NCI-H748 treated with DMSO at 0.1 percent for 48 hours (cell line): ENCODE measurements around the gene ACTR3C.
A peak's percentile ranks its signal among the peaks of the same experiment; 100 is the strongest.
"Not testable (repeated sequence)": the region's sequence is repeated elsewhere in the genome, so short reads cannot be mapped to it uniquely, and the experiment has no call there.

ENCODE experiments used
- DNase-seq: peaks from one replicate; lab custom pipeline; 2025; lab: John Stamatoyannopoulos, UW

The ACTR3C gene

DNA sequence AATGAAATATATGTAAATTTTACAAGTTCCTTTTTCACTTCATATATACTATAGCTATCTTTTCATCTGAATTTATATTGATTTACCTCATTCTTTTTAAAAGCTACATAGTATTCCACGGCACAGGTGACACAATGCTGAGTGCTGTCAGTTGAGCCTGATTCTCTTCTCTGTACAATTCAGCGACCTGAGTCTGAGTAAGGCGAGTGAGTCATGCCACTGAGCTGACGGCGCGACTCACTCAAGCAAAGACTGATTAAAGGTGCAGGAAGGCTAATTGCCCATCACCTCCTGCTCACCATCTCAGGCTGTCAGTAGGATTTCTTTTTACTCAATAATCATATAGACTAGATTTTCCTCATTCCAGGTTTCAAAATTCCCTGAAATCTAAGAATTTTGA, 39.7 kb downstream of the ACTR3C start:
- DNase-seq = not testable (repeated sequence)

DNA sequence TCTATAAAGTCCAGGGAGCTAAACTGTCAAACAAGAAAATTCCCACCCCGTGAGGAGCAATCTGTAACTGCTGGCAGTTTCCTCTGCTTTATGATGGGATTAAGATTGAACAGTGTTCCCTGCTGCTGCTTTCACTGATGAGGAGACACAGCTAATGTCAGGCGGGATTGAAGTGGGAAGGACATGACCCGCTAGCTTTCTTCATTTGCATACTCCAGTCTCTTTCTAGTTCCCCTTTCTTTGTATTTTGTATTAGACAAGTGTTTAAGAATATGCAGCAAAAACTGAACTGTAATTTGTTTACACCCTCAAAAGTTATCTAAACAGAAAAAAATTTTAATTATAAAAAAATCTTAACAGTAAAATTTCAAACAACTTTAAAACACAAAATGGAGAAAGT, 40.2 kb downstream of the ACTR3C start:
- not testable (repeated sequence) for DNase-seq

DNA sequence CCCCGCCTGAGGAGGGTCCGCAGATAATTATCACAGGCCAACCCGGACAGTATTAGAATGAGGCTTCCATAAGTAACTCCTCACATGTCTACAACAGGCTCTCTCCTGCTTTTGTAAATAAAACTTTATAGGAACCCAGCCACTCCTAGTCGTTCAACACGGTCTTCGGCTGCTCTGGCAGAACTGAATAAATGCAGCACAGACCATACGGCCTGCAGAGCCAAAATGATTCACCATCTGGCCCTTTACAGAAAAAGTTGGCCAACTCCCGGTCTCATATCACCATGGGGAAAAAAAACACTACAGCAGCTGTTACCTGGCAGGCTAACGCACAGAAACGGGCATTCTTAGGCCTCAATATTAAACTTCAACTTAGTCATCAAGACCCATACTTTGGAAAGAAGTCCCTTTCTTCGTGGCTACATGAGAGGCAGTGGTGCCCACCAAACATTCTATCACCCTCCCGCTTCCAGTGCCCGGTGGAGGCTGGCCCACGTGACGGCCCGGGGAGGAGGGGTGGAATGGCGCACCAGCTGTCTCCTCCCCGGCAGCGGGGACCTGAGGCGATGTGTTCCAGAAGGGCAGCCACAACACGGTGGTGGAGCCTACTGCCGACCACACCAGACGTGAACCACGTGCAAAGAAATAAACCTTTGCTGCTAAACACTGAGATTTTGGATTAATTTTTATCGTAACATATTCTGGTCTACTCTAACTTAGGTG, 41.5 kb downstream of the ACTR3C start:
- DNase-seq = not testable (repeated sequence)

DNA sequence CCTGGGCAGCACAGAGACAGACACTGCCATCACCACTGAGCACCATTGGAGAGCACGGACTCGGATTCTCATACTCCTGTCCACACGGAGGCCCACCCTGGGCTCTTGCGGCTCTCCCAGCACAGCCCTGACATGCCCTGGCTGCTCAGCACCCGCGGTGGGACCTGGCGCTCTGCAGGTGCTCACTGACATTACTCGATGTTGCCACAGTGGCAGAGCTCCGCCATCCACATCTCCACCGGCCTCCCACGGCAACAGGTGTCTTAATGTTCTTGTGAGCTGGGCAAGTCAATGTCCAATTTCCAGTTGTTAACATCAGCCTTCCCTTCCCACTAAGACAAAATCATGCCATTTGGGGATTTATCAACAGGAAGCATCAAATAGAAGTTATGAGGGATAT, 45.0 kb downstream of the ACTR3C start:
- not testable (repeated sequence) for DNase-seq

DNA sequence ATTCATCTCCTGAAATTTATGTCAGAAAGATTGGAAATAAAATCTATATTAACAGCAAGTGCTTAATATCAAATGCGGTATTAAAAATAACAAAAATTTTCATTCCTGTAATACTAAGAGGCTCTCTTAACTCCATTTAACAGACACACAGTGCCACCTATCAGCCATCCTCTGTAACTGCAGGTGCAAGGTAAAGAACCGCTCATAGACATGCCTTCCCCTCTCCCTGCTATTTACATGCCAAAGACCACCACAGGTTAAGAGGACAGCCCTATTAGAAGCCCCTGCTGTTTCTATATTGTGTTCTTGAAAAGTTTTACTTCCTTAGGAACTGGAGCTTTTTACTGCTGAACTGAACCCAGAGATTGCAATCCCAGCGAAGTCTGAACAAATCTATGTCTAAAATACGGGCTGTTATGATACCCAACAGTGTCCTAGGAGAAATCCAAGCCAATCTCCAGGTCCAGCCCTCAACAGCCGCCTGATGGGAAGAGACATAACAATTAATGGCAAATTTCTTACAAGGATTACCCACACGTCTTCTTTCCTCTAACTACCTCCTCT, 47.1 kb downstream of the ACTR3C start:
- DNase-seq = peak; percentile 9

DNA sequence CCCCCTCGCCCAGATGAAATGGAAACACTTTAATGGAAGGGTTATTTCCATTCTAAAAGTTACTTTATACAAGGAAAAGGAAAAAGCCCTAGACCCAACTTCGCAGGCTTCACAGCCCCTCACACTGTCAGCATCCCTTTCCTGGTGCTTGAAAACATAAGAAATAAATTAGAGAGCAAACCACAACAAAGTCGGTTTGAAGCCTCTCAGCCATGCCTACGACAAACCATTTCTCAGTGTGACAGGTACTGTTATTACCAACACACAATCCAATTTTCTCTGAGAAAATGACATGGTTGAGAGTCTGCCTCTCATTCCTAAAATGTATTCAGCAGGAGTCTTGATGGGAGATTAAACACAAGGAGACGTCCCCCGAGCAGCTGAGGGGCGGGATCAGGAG, 51.4 kb downstream of the ACTR3C start:
- not testable (repeated sequence) for DNase-seq

DNA sequence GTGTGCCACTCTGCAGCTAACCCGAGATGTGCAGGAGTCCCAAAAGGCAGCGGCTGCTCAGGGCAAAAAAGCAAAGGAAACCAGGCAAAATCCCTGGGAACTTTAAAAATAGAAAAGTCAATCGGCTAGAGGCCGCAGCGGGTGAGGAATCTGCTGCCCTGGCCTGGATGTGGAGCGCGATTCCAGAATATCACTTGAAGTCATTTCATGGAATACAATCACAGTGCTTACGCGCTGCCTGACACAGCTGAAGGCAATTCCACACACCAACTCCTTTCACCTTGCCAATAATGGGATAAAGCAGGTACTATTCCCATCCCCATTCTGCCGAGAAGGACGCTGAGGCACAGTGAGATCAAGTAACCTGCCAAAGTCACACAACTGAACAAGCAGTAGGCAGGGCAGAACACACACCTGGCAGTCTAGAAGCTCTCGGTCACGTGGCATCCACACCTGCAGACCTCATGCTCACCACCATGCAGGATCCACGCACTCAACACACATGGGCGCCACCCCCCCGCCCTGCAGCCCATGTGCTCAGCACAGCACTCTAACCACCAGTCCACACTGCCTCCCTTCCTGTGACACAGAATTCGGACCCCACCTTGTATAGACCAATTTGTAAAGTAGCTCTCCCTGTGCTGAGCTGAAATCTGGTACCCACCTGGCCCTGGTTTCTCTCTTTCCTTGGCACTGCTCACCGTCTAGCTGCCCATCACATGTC, 53.1 kb downstream of the ACTR3C start:
- not testable (repeated sequence) for DNase-seq

DNA sequence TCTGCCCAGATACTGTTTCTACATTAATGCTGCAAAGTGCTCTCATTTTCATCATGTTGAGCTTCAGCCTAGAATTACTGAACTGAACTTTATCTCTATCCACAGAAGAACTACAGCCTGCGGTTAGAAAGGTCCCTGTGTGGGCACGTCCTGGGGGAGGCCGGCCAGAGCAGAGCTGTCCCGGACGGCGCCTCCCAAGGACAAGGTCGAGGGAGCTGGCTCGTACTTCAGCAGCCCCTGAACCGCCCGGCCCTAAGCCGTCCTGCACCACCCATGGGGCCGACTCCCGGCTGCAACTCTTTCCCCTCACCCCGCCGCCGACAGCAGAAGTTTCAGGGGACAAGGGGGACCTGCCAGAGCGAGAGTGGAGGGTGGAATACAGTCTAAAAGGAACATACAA, 54.5 kb downstream of the ACTR3C start:
- not testable (repeated sequence) for DNase-seq

DNA sequence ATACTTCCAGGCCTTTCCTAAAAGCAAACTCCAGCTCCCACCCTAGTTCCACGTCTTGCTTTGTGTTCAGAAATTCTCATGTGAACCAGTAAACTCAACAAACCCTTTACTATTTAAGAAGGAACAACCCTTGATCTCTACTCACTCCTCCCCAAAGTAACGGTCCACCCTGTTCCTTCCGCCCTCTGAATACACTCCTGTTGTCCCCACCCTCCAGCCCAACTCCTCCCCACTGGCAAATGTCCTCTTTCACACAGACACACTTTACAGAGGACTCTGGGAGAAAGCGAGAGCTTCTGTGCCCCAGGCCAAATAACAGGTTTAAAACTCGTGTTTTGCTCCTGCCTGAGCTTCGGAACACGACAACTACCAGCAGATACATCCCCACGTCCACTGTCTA, 55.1 kb downstream of the ACTR3C start:
- DNase-seq = not testable (repeated sequence)

DNA sequence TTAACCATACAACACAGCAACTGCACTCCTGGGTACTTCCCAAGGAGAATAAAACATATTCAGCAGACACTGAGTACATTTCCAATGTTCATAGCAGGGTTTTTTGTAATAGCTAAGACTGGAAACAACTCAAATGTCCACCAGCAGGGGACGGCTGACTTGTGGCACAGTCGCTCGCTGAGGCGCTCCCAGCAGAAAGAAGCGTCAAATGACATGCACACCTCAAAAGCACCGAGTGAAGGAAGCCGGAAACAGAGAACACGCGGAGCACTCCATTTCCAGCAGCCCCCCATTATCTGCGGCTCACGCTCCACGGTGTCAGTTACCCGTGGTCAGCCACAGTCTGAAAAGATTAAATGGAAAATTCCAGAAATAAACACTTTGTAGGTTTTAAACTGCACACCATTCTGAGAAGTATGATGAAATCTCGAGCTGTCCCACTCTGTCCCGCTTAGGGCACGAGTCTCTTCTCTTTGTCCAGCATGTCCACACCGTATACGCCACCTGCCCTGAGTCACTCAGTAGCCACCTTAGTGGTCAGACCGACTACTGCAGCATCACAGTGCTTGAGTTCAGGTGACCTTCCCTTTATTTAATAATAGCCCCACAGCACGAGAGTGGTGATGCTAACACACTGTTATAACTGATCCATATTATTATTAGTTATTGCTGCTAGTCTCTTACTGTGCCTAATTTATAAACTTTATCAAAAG, 56.2 kb downstream of the ACTR3C start:
- not testable (repeated sequence) for DNase-seq

DNA sequence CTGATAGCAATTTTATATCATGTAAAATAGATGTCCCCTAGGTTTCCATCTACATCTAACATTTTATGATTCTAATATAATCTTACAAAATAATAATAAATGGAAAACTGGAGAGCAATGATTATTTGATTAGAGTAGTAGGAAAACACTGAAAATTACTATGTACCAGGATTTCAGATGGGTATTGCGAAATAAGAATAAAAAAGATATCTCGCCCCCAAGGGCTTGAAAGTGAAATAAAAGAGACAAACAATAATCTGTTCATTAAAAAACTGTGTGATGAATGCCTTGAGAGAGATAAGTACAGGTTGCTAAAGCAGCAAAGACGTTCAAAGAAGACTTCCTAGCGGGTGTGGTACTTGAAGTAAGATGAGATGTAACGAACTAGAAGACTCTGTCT, 60.7 kb downstream of the ACTR3C start:
- not testable (repeated sequence) for DNase-seq

DNA sequence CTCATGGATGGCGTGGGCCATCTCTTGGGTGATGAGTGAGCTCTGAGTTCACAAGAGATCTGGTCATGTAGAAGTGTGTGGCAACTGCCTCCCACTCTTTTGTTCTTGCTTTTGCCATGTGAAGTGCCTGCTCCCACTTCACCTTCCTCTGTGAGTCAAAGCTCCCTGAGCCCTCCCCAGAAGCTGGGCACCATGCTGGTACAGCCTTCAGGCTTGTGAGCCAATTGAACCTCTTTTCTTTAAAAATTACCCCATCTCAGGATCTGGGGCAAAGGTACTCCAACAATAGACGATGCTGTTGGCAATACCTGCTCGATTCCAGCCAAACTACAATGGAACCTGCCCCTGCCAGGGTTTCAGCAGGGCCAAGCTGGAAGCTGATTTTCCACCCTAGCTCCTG, 75.6 kb downstream of the ACTR3C start:
- not testable (repeated sequence) for DNase-seq

DNA sequence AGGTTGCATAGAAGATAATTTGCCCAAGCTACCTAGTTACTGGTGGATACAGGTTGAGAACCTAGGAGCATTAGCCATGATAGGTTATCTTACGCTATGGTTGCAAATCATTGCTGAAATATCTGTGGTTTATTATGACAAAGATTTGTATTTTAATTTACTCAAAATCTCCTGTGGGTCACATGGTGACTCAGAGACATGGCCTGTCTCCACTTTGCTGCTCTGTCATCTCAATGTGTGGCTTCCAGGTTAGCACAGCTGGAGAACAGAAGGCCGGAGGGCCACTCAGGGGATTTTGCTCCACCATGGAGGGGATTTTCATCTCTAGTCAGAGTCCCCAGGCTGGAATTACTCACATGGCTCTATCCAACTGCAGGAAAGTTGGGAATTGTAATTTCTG, 78.1 kb downstream of the ACTR3C start:
- not testable (repeated sequence) for DNase-seq

DNA sequence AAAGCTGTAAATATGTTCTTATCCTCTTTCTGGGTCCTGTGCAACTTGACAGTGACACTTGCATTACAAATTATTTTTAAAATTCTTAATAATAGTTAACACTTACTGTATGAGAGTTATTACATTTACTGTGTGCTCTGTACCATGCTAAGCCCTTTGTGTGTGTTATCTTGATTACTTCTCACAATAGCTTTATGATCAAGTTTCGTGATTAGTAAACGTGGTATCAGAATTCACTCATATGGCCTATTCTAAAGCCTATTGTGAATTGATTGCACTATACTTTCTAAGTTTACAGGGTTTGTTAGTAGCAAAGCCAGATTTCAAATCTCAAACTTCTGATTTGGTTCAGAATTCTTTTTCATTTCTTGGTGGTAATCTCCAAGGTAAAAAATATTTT, 80.4 kb downstream of the ACTR3C start:
- not testable (repeated sequence) for DNase-seq

DNA sequence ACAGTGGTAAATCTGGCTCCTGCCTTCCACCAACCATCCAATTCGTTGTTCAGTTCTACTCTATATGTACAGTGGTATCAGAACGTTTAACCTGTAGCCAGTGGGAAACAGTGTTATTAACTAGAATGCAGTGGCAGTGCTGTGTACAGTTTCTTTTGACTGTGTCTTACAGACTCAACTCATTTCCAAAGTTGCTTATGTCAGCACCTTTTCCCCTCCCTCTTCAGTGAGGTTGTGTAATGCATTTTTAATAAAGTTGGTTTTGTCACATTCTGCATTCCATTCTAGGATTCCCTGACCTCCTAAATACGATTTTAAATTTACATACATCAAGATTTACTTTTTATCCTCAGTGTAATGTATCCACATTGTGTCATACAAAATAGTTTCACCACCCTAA, 97.9 kb downstream of the ACTR3C start:
- DNase-seq = not testable (repeated sequence)

DNA sequence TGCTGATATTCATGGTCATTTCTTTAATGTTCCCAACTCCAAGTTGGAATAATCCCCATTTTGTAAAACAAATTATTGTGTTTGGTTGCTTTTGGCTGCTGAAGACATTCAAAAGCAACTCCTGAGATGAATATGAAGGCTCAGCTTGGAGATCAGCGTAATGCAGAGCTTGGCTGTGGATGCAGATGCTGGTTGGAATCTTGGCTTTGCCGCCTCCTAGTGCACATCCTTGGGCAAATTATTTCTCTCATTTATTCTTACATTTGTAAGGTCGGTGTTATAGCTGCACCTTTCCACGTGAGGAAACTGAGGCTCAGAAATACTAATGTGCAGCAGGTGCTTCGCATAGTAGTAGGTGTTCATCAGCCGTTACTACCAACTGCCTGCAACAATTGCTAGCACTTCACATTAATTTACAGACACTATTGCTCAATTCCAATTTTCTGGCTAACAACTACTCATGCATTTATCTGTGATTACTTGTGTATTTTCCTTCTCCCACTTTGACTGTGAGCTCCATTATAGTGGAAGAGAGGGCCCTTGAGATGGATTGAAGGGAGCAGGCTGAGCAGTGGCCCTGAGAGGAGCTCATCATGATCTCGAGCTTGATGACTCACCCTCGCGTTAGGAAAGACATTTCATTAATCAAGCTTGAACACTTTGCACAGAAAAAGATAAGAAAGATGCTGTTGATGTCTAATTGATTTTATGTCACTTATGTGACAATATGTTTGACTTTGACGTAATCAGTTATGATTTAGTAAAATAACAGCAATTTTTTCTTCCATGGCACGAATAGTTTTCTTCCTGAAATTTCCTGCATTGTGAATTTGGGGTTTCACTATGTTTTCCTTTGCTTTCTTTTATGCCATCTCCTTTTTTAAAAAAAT, 101.0 kb downstream of the ACTR3C start:
- peak; percentile 10 for DNase-seq

DNA sequence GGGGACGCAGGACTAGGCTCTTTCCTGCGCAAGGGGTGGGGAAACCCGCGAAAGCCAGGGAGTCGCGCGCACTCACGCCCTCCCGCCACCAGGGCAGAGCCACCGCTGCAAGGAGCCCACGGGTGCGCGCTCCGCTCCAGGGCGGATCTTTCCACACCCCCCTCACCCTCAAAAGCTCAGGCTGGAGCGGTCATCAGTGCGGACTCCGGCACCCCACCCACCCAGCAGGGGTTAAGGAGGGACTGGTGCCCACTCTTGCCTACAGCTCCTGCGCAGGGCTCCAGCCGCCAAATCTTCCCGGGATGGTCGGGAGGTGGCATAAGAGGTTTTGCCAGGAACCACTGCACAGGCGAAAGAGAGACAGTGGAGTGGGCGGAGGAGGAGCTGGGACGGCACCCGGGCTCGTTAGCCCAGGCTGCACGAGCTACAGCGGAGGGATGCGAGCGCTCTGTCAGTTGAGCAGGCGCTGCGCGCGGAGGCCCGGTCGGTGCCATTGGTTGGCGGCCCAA, 102.6 kb downstream of the ACTR3C start:
- DNase-seq = peak; percentile 5

DNA sequence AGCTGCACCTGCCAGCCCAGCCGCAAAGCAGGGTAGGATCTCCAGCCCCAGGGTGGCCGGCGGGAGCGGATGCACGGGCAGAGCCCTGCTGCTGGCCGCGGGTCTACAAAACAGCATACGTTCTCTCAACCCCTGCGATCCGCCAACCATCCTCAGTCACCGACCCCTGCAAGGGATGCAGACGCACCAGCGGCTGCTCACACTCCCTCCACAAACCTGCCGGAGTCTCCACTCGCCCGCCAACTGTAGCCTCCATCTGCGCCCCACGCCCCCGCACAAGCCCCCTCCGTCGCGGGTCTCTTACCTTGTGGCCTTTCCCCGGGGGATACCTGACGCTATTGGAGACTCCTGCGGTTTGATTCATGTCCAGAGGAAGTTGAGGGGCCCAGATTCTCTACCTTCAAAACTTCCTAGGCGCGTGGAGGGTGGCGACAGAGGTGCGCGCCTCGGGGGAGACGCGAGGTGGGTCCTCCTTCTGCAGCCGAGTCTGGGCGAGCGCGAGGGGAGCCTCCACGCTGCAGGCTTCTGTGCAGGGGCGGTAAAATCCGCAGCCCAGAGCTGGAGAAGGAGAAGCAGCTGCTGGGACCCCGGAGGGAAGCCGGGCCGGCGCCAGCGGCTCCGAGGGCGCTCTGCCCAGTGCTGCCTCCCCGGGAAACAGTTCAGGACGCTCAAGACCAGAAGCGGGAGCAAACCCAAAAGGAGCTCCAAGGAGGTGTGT, 103.2 kb downstream of the ACTR3C start:
- not testable (repeated sequence) for DNase-seq

DNA sequence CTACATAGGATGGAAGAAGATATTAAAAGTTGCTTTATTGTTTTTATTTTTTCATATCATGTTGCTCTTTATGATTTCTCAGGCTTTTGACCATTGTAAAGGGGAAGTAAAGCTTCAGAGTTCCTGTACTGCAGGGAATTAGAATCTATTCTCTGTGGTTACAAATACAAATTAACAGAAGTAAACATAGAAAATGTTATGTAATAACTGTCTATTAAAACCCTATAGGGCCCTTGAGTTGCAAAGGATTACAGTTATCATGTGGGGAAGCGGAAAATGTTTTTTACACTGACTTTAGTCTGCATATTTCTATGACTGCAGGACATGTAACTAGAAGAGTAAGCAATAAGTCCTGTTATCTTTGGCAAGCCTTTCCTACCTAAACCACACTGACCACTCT, 116.5 kb downstream of the ACTR3C start:
- DNase-seq = not testable (repeated sequence)

DNA sequence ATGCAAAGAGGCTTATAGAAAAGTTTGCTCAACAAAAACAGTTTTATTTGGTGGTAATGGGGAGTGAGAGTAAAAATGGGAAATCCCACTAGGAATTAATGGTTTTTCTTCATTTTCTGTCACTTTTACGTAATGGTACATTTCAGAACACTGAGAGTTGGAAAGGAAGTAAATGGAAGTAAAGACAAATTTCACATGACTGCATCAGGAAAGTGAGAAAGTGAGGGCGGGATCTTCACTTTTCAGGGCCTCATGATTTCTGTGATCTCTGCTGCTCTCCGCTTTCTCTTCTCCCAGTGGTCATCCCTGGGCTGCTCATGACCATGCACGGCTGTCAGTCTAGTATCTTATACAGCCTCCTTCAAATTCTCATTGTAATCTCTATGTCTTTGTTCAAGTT, 117.5 kb downstream of the ACTR3C start:
- not testable (repeated sequence) for DNase-seq

DNA sequence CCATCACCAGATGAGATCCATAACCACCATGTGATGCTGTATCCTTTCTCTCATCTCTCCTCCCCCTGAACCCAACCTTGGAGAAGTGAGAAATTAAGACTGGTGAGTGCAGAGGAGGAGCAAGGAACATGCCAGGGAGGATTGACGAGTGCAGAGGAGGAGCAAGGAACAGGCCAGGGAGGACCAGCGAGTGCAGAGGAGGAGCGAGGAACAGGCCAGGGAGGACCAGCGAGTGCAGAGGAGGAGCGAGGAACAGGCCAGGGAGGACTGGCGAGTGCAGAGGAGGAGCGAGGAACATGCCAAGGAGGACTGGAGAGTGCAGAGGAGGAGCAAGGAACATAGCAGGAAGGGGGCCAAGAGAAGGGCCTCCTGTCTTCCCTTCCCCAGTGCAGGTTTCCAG, 118.8 kb downstream of the ACTR3C start:
- DNase-seq = not testable (repeated sequence)
